Skeletal muscle satellite cell (primary cell): ENCODE results near the gene MIR17HG.

Source experiments
- H3K27me3 ChIP-seq: 2 replicates; pipeline ENCODE4 v1.7.0; 2013; ENCODE audit warnings: low read length; ENCODE audit not compliant: control insufficient read depth, insufficient read depth
- H3K36me3 ChIP-seq: 2 replicates; pipeline ENCODE4 v1.7.0; 2013; ENCODE audit warnings: mild to moderate bottlenecking, control low read depth, low read length; ENCODE audit not compliant: insufficient read depth
- H3K4me1 ChIP-seq: 2 replicates; pipeline ENCODE4 v1.7.0; 2013; ENCODE audit warnings: low read length; ENCODE audit not compliant: control insufficient read depth, insufficient read depth
- H3K4me2 ChIP-seq: 2 replicates; pipeline ENCODE4 v1.7.0; 2013; ENCODE audit warnings: mild to moderate bottlenecking, low read length
- H3K4me3 ChIP-seq: 2 replicates; pipeline ENCODE4 v1.7.0; 2013; ENCODE audit warnings: low read length
- H3K9ac ChIP-seq: 2 replicates; pipeline ENCODE4 v1.7.0; 2013; ENCODE audit warnings: mild to moderate bottlenecking, low read depth, low read length, moderate library complexity
- H3K9me3 ChIP-seq: replicated peaks from 2 replicates; pipeline ENCODE4 v1.7.0; 2013; ENCODE audit warnings: mild to moderate bottlenecking, control low read depth, low read length

The MIR17HG gene

DNA sequence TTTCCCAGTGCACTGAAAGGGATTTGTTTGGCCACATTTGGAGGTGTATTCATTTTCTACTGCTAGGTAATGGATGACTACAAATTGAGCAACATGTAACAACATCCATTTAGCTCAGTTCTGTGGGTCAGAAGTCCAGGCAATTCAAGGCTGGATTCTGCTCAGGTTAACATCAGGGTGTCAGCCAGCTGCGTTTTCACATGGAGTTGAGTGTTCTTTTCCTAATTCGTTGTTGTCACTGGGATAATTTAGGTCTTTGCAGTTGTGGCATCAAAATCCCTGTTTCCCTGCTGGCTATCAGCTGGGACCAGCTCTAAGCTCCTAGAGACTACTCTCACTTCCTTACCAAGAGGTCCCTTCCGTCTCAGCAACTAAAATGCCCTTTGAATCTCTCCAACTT is 25.4 kb downstream of the MIR17HG start:
- no peaks in the 10 kb centered on the region for H3K27me3 ChIP-seq
- no peak overlapping the region for H3K9ac ChIP-seq
- no peak overlapping the region for H3K4me3 ChIP-seq
- H3K36me3 ChIP-seq, result no peaks in the 10 kb centered on the region
- H3K4me2 ChIP-seq, result no peak overlapping the region
- H3K9me3 ChIP-seq, result no peaks in the 10 kb centered on the region
- peaks cover 6% of the 10 kb centered on the region for H3K4me1 ChIP-seq

DNA sequence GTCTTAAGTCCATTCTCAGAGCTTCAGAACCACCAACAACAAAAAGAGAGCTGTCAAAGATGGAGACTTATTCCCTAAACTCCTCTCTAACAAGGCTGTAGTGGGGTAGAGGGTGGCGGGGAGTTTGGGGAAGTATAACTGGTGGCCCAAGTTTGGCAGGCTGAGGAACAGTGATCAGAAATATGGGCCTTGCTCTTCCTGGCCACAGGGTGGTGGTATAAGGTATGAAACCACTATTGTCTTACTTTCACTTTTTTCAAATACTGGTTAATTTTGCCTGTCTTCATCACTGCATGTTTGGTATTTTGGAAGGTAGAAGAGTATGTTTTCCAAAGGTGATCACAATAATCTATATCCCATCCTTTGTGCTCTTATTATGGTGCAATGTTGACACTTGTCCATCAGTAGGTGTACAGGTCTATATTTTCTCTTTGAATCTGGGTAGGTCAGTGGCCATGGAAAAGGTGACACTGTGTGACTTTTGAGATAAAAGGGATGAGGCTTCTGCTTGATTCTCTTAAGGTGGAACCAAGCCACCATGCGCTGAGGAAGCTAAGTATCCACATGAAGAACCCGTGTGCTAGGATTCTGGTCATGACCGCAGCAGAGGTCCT is 27.7 kb downstream of the MIR17HG start:
- Histone ChIP-seq H3K4me2 (no peak overlapping the region), H3K4me1 (no peaks in the 10 kb centered on the region), H3K36me3 (no peaks in the 10 kb centered on the region), H3K27me3 (no peaks in the 10 kb centered on the region), H3K9ac (no peak overlapping the region), H3K9me3 (no peaks in the 10 kb centered on the region), H3K4me3 (no peak overlapping the region)

DNA sequence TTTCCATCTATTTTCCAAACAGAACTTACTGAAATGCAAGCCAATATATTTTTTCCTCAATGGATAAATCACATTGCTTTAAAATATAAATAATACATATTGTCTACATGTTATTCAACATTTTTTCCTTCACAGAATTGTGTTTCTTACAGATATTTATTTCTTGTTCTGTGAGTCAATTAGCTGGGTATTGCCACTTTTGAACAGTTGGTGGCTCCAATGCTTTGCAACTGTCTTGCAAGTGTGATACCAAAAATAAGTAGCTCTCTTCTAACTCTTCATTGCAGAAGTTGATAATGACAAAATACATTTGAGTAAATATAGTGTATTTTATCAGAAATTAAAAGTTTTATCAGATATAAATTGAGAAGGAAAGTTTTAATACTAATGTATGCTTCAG is 33.9 kb downstream of the MIR17HG start:
- H3K4me1 ChIP-seq, result no peaks in the 10 kb centered on the region
- no peak overlapping the region for H3K4me2 ChIP-seq
- H3K4me3 ChIP-seq, result no peak overlapping the region
- no peak overlapping the region for H3K9ac ChIP-seq
- H3K9me3 ChIP-seq, result no peaks in the 10 kb centered on the region
- no peaks in the 10 kb centered on the region for H3K36me3 ChIP-seq
- H3K27me3 ChIP-seq, result peaks cover 12% of the 10 kb centered on the region

DNA sequence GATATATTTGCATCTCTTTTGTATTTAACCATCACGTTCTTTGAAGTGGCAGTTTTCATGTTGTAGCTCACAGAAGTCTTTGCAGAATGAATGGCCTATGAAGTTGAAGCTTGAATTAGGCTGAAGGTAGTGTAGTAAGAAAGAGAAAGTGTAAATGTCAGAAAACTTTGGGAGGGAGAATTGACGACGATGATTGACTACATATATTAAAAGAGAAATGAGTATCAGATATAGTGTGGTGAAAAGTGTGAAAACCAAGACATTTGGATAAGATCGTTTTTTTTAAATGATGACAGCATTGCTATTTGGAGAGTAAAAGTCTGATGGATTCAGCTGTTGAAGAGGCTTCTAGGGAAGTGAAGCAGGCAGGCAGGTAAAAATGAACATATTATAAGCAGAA is 36.3 kb downstream of the MIR17HG start:
- H3K27me3 ChIP-seq, result peaks cover 15% of the 10 kb centered on the region

DNA sequence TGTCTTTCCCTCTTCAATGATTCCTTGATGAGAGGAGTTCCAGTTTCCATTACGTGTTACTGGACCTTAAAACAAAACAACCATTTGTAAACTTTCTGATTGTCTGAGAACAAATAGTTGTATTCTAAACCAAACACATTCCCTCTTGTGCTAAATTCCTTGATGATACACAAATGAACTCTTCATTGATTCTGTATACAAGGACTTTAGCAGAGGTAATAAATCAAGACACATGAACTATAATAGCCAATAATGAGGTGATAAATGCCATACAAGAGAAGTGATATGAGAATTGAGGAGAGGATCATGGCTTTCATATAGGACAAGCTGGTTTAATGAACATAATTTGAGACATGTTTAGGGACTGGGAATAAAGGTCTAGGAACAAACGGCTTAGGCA is 37.4 kb downstream of the MIR17HG start:
- H3K4me3 ChIP-seq, result no peak overlapping the region
- H3K36me3 ChIP-seq, result no peaks in the 10 kb centered on the region
- no peaks in the 10 kb centered on the region for H3K4me1 ChIP-seq
- H3K9me3 ChIP-seq, result no peaks in the 10 kb centered on the region
- no peak overlapping the region for H3K4me2 ChIP-seq
- H3K9ac ChIP-seq, result no peak overlapping the region
- H3K27me3 ChIP-seq, result peaks cover 21% of the 10 kb centered on the region

More for the DNA sequence above, 36.3 kb downstream of the MIR17HG start:
- Histone ChIP-seq H3K9me3 (no peaks in the 10 kb centered on the region), H3K9ac (no peak overlapping the region), H3K36me3 (no peaks in the 10 kb centered on the region), H3K4me3 (no peak overlapping the region), H3K4me2 (no peak overlapping the region), H3K4me1 (no peaks in the 10 kb centered on the region)

DNA sequence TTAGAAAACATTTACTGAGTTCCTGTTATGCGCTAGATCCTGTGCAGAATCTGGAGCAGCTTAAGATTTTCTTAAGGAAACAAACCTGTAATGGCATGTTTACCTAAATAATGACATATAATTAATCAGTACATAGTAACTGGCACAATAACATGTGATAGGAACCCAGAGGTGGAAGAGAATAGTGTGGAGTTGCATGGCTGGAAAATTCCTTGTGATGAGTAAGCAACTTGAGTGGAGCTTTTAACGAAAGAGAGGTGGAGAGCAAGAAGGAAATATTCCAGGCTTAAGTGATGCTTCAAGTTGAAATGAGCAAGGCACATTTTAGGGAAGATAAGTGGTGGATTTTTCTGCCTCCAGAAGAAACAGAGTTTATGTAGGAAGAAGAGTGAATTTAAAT is 41.7 kb downstream of the MIR17HG start:
- H3K27me3 ChIP-seq, result peaks cover 29% of the 10 kb centered on the region
- H3K4me1 ChIP-seq, result no peaks in the 10 kb centered on the region
- no peak overlapping the region for H3K4me3 ChIP-seq

DNA sequence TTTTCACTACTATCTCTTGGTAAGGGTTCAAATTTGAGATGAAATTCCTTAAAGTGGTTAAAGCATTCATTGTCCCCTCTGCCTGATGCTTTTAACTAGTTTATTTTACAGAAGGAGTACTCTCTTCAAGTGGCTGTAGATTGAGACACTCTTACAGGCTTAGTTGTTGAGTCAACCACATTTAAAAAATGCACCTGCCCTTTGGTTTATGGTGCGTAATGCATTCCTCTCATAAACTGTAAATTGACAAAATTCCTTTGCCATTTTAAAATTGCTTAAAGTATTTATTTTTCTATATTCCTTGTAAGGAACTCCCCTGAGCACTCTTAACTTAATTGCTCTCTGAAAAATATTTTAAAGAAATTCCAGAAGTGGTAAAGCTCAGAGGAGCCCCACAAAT is 50.1 kb downstream of the MIR17HG start:
- Histone ChIP-seq H3K27me3 (peaks cover 62% of the 10 kb centered on the region), H3K4me1 (peaks cover 5% of the 10 kb centered on the region), H3K36me3 (no peaks in the 10 kb centered on the region), H3K9me3 (no peaks in the 10 kb centered on the region), H3K4me3 (no peak overlapping the region), H3K4me2 (no peak overlapping the region), H3K9ac (no peak overlapping the region)

More for the DNA sequence above, 41.7 kb downstream of the MIR17HG start:
- H3K9me3 ChIP-seq, result no peaks in the 10 kb centered on the region
- H3K9ac ChIP-seq, result no peak overlapping the region
- no peak overlapping the region for H3K4me2 ChIP-seq
- H3K36me3 ChIP-seq, result no peaks in the 10 kb centered on the region

DNA sequence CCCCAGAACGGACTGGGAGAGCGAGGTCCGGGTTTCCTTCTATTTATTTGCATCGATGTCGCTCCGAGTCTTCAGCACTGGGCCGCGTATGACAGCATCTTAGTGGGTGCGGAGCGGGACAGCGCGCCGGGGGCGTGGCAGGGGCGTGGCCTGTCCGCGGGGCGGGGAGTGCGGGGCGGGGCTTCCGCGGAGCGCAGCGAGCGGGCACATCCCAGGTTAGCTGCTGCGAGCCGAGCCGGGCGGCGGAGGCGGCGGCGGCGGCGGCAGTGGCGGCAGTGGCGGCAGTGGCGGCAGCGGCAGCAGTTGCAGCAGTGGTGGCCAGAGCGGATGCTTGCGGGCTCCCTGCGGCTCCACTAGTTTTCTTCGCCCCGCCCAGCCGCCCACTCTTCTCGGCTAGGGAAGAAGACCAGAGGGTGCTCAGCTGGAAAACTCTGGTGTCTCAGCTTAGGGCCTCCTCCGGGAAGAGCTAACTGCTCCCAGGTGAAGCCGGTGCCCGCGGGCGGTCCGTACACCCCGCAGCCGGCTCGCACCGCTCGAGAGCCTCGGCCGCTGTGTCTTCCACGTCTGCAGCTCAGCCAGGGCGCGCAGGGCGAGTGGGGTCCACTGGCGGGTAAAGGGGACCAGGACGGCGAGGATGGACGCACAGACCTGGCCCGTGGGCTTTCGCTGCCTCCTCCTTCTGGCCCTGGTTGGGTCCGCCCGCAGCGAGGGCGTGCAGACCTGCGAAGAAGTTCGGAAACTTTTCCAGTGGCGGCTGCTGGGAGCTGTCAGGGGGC is 51.1 kb downstream of the MIR17HG start, which contains the start of gene GPC5:
TSS of gene GPC5 (plus strand) at position 209 of the 776 bp plus-strand sequence.
- Histone ChIP-seq H3K36me3 (no peaks in the 10 kb centered on the region), H3K27me3 (peaks cover 72% of the 10 kb centered on the region), H3K4me2 (peak within 1 kb of the TSS; percentile 93), H3K4me1 (peaks cover 5% of the 10 kb centered on the region), H3K9me3 (no peaks in the 10 kb centered on the region), H3K9ac (no peak within 1 kb of the TSS), H3K4me3 (peak within 1 kb of the TSS; percentile 74)

DNA sequence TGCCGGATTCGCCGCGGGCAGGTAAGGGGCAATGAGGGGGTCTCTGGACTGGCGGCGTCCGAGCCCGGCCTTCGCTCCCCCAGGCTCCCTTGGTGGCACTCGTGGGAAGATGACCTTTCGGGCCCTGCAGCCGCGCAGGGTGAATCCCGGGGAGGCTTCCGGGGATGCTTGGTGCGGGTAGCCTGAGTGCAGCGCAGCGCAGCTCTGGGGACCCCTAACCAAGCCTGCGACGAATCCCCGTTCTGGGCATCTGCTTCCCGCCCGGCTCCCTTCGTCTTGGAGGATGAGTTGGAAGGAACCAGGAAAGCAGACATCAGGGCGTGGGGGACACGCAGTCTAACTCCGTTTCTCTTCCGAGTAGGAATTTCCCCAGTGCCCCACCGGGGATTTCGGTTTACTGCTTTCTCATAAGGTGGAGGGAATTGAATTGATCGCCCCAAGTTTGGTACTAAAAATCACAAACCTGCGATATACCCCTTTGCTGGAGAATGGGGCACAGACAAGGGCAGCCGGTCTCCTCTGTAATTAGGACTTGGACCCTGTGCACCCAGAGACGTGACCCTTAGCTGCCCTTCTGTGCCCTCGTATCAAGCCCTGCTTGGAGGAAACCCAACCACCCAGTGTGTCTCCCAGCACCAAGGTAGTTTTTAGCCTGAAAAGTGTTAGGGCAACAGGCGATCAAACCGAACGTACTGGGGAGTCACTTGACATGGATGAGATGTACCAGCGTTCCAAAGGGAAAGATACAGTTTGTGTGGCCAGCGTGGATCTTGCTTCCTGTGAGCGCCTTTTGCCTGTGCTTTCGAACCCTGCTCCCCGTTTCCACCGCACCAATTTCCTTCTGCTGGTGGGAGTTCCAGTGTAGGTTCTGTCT is 51.9 kb downstream of the MIR17HG start:
- Histone ChIP-seq H3K27me3 (peaks cover 71% of the 10 kb centered on the region), H3K36me3 (no peaks in the 10 kb centered on the region), H3K9ac (no peak overlapping the region), H3K4me1 (peaks cover 5% of the 10 kb centered on the region), H3K4me3 (peak overlapping the region; percentile 74), H3K4me2 (peak overlapping the region; percentile 93), H3K9me3 (no peaks in the 10 kb centered on the region)

DNA sequence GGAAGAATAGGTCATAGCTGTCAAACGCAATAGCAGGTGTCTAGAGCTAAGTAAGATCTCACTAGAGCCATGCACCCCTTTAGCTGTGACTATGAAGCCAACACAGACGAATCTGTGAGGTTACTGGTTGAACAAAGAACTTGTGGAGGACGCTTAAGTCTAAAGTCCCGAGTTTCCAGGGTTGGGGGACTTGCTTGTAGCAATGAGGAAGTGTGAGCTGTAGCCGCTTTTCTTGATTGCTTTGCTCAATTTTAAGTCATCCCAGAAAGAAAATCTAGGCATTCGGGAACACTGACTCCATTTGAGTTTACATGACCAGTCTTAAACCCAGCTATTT is 52.5 kb downstream of the MIR17HG start:
- Histone ChIP-seq H3K27me3 (peaks cover 68% of the 10 kb centered on the region), H3K4me3 (no peak overlapping the region), H3K4me1 (peaks cover 5% of the 10 kb centered on the region), H3K36me3 (no peaks in the 10 kb centered on the region), H3K9ac (no peak overlapping the region), H3K4me2 (no peak overlapping the region), H3K9me3 (no peaks in the 10 kb centered on the region)

DNA sequence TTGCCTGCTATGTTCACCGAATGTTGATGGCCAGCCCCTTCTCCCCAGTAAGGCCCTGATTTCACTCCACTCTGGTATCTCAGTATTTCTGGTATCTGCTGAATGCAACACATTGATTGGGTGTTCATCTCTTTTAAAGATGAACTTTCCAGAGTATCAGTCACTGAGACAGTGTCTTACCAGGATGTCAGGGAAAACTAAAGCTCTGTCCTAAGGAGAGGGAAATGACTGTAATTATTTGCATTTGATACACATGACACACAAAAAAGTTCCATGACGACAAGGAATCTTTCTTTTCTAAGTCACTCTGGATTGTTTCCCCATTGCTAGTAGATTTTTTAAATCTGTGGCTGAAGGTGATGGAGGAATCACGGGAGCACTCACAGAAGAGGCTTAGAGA is 53.2 kb downstream of the MIR17HG start:
- H3K9me3 ChIP-seq, result no peaks in the 10 kb centered on the region
- H3K4me1 ChIP-seq, result peaks cover 5% of the 10 kb centered on the region
- no peak overlapping the region for H3K4me2 ChIP-seq
- H3K4me3 ChIP-seq, result no peak overlapping the region
- peaks cover 69% of the 10 kb centered on the region for H3K27me3 ChIP-seq
- H3K9ac ChIP-seq, result no peak overlapping the region
- H3K36me3 ChIP-seq, result no peaks in the 10 kb centered on the region
